ENCODE measurements around the gene DUSP6.
A peak's percentile ranks its signal among the peaks of the same experiment; 100 is the strongest.

DNA sequence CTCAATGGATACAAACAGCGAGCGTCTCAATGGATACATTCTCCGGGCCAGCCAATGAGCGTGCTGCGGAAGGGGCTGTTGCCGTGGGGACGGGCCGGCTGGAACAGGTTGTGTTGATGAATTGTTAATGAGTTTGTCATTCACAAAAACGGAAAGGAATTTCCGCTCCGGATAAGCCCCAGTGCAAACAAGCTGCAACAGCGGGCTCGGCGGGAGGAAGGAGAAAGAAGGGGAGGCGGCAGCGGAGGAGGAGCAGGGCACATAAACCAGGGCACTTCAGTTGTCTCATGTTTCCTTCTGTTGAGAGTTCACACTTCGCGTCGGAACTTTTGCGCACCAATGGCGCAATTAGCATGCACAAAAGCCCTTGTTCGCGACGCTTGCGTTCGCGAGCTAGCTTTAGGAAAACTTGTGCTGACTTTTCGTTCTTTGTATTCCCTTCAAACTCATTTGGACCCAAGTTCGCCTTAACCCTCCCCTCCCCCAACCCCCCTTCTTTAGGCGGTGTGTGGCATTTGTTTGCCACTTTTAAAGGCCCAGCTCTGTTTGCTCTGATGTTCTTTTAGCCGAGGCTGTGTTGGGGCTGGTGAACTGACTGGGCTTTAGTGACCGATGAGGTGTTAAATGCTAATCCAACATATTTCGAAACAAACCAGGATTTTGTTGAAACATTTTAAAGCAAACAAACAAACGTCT is at the start of gene DUSP6:
- TF ChIP-seq, protein P1, sequence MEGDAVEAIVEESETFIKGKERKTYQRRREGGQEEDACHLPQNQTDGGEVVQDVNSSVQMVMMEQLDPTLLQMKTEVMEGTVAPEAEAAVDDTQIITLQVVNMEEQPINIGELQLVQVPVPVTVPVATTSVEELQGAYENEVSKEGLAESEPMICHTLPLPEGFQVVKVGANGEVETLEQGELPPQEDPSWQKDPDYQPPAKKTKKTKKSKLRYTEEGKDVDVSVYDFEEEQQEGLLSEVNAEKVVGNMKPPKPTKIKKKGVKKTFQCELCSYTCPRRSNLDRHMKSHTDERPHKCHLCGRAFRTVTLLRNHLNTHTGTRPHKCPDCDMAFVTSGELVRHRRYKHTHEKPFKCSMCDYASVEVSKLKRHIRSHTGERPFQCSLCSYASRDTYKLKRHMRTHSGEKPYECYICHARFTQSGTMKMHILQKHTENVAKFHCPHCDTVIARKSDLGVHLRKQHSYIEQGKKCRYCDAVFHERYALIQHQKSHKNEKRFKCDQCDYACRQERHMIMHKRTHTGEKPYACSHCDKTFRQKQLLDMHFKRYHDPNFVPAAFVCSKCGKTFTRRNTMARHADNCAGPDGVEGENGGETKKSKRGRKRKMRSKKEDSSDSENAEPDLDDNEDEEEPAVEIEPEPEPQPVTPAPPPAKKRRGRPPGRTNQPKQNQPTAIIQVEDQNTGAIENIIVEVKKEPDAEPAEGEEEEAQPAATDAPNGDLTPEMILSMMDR (IDR thresholded peaks at IDR 0.05; ENCODE audit: poor library complexity, severe bottlenecking) = no peak
- TF ChIP-seq EP300 (conservative IDR thresholded peaks at IDR 0.05; ENCODE audit: poor library complexity, severe bottlenecking) (peak; percentile 84), RAD21 (conservative IDR thresholded peaks at IDR 0.05) (no peak), EZH2 (IDR thresholded peaks at IDR 0.05; ENCODE audit: borderline replicate concordance, insufficient read depth, low read length, poor library complexity, severe bottlenecking) (no peak), POLR2AphosphoS5 (IDR thresholded peaks at IDR 0.05) (peak; percentile 92), MXI1 (conservative IDR thresholded peaks at IDR 0.05; ENCODE audit: poor library complexity, severe bottlenecking) (peak; percentile 54), SMC3 (conservative IDR thresholded peaks at IDR 0.05; ENCODE audit: poor library complexity) (peak; percentile 14)
- TF ChIP-seq, protein P2, sequence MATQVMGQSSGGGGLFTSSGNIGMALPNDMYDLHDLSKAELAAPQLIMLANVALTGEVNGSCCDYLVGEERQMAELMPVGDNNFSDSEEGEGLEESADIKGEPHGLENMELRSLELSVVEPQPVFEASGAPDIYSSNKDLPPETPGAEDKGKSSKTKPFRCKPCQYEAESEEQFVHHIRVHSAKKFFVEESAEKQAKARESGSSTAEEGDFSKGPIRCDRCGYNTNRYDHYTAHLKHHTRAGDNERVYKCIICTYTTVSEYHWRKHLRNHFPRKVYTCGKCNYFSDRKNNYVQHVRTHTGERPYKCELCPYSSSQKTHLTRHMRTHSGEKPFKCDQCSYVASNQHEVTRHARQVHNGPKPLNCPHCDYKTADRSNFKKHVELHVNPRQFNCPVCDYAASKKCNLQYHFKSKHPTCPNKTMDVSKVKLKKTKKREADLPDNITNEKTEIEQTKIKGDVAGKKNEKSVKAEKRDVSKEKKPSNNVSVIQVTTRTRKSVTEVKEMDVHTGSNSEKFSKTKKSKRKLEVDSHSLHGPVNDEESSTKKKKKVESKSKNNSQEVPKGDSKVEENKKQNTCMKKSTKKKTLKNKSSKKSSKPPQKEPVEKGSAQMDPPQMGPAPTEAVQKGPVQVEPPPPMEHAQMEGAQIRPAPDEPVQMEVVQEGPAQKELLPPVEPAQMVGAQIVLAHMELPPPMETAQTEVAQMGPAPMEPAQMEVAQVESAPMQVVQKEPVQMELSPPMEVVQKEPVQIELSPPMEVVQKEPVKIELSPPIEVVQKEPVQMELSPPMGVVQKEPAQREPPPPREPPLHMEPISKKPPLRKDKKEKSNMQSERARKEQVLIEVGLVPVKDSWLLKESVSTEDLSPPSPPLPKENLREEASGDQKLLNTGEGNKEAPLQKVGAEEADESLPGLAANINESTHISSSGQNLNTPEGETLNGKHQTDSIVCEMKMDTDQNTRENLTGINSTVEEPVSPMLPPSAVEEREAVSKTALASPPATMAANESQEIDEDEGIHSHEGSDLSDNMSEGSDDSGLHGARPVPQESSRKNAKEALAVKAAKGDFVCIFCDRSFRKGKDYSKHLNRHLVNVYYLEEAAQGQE (IDR thresholded peaks at IDR 0.05; ENCODE audit: borderline replicate concordance) = peak; percentile 91

All from neural cell (in vitro differentiated cells).